K562 (cell line): ENCODE measurements around the gene PLA2R1. TPM values are rescaled to one million over a fixed set of nuclear protein-coding genes. Genes with fewer than 3 reads are reported as not detected.

Experiments used
- ATAC-seq: fragments of 200-7000 bp; cut with Tn5 transposase; 3 replicates; pipeline ENCODE4 v1.9.1; 2020; ENCODE audit warnings: moderate library complexity
- BruUV-seq: library from RNA; stranded (reverse); fragments of 400-500 nt; replicated peaks from 2 replicates; lab custom pipeline; 2021; lab: Mats Ljungman, UMichigan
- CTCF ChIA-PET: fragments of 300-600 bp; formaldehyde crosslinking; extraction: SDS; loops from one replicate; lab custom pipeline; 2021; ENCODE audit warnings: low intra/inter-chr PET ratio; lab: Yijun Ruan, JAX
- POLR2A ChIA-PET: fragments of 300-600, 350-650 bp; sonication (Branson Sonifier 250); formaldehyde crosslinking; extraction: SDS; loops from one replicate; lab custom pipeline; 2021; ENCODE audit warnings: antibody characterized with exemption, inconsistent platforms; lab: Yijun Ruan, JAX
- DNase-seq, 4 experiments: peaks; one replicate each; pipeline versions ENCODE4 v3.0.0 to v3.0.0-alpha.2; 2011 to 2018; ENCODE audit warnings: low spot score in 3 of 4, mixed read lengths in 3 of 4; ENCODE audit errors: extremely low read depth in 1 of 4
- FAIRE-seq: peaks from 2 replicates; lab custom pipeline; 2011; peaks lifted over from hg19 to GRCh38; lab: Jason Lieb, UNC
- H2AFZ ChIP-seq: 2 replicates; pipeline ENCODE4 v1.6.0; 2011; ENCODE audit warnings: low read depth, low read length, control low read depth, inconsistent platforms
- H3K27ac ChIP-seq: fragments of 200-600 bp; 3 replicates; pipeline ENCODE4 v1.8.0; 2011; ENCODE audit warnings: low read depth, mild to moderate bottlenecking, control low read depth, inconsistent platforms, low read length, moderate library complexity, mixed read lengths; ENCODE audit errors: extremely low read depth
- H3K27me3 ChIP-seq, 2 experiments: fragments of 300-600 bp in 1 of 2; 2 replicates in 1 of 2; 3 replicates in 1 of 2; pipeline versions ENCODE4 v1.6.0 to v1.8.0; 2011; ENCODE audit warnings: inconsistent platforms in 2 of 2, low read length in 2 of 2, mild to moderate bottlenecking in 1 of 2, mixed read lengths in 1 of 2, moderate library complexity in 1 of 2; ENCODE audit not compliant: control insufficient read depth in 2 of 2, insufficient read depth in 2 of 2
- H3K36me3 ChIP-seq: fragments of 300-600 bp; 3 replicates; pipeline ENCODE4 v1.8.0; 2011; ENCODE audit warnings: mild to moderate bottlenecking, low read length, inconsistent platforms; ENCODE audit not compliant: control insufficient read depth, insufficient read depth
- H3K4me1 ChIP-seq, 2 experiments: fragments of 200-600 bp in 1 of 2; replicated peaks in 1 of 2; 2 replicates in 1 of 2; 3 replicates in 1 of 2; pipeline versions ENCODE4 v1.5.1 to v1.8.0; 2011; ENCODE audit warnings: inconsistent platforms in 2 of 2, low read length in 2 of 2, mild to moderate bottlenecking in 1 of 2, mixed read lengths in 1 of 2, moderate library complexity in 1 of 2; ENCODE audit not compliant: control insufficient read depth in 2 of 2, insufficient read depth in 2 of 2
- H3K4me2 ChIP-seq: 2 replicates; pipeline ENCODE4 v1.6.1; 2011; ENCODE audit warnings: low read length, control low read depth, inconsistent platforms, mixed read lengths; ENCODE audit not compliant: insufficient read depth
- H3K4me3 ChIP-seq: fragments of 200-600 bp; sonication (generic), shearing (Covaris generic); 2 replicates; pipeline ENCODE4 v1.5.1; 2016; ENCODE audit warnings: control low read depth, inconsistent platforms
- H3K79me2 ChIP-seq: fragments of 200-600 bp; 3 replicates; pipeline ENCODE4 v1.8.0; 2011; ENCODE audit warnings: low read length, inconsistent platforms; ENCODE audit not compliant: control insufficient read depth, insufficient read depth
- H3K9ac ChIP-seq, 2 experiments: 2 replicates each; pipeline versions ENCODE4 v1.6.0 to v1.6.1; 2011; ENCODE audit warnings: low read depth in 2 of 2, low read length in 2 of 2, control low read depth in 1 of 2, inconsistent platforms in 1 of 2, mild to moderate bottlenecking in 1 of 2, mixed read lengths in 1 of 2; ENCODE audit not compliant: insufficient read depth in 1 of 2
- H3K9me1 ChIP-seq: one replicate; pipeline ENCODE4 v1.6.0; 2011; ENCODE audit warnings: inconsistent platforms, mild to moderate bottlenecking, low read length, moderate library complexity; ENCODE audit not compliant: control insufficient read depth, insufficient read depth
- H3K9me3 ChIP-seq: replicated peaks from 2 replicates; pipeline ENCODE4 v1.5.1; 2011; ENCODE audit warnings: low read depth, low read length, inconsistent platforms; ENCODE audit not compliant: control insufficient read depth, insufficient read depth
- H4K20me1 ChIP-seq: replicated peaks from 2 replicates; pipeline ENCODE4 v1.6.1; 2011; ENCODE audit warnings: low read length, inconsistent platforms, mixed read lengths; ENCODE audit not compliant: control insufficient read depth, insufficient read depth
- EGR1 ChIP-seq: fragments of 450-650 bp; conservative IDR thresholded peaks from 2 replicates; pipeline ENCODE4 v1.6.1; 2017; ENCODE audit warnings: mild to moderate bottlenecking
- EWSR1 ChIP-seq: fragments of 450-650 bp; IDR thresholded peaks from 2 replicates; pipeline ENCODE4 v1.6.1; 2018; ENCODE audit warnings: borderline replicate concordance, mild to moderate bottlenecking, low read depth, moderate library complexity; ENCODE audit not compliant: partially characterized antibody
- FOXK2 ChIP-seq, 2 experiments: fragments of 450-650 bp; IDR thresholded peaks in 1 of 2; conservative IDR thresholded peaks in 1 of 2; 2 replicates each; pipeline ENCODE4 v1.6.1; 2016; ENCODE audit warnings: low read depth in 2 of 2, mild to moderate bottlenecking in 1 of 2
- MNT ChIP-seq, 2 experiments: fragments of 450-650 bp; conservative IDR thresholded peaks; 2 replicates each; pipeline ENCODE4 v1.6.1; 2017; ENCODE audit warnings: mild to moderate bottlenecking in 2 of 2, moderate library complexity in 2 of 2
- NR2C1 ChIP-seq, 2 experiments: fragments of 450-650 bp; IDR thresholded peaks; 2 replicates each; pipeline ENCODE4 v1.6.1; 2017; ENCODE audit warnings: mild to moderate bottlenecking in 2 of 2, antibody characterized with exemption in 1 of 2, inconsistent platforms in 1 of 2, missing compliant biosample characterization in 1 of 2, missing genetic modification characterization in 1 of 2
- SPI1 ChIP-seq: IDR thresholded peaks from 2 replicates; pipeline ENCODE4 v1.6.1; 2011; ENCODE audit warnings: low read depth, low read length, control low read depth, borderline replicate concordance
- ZNF75A ChIP-seq: fragments of 450-650 bp; formaldehyde crosslinking; IDR thresholded peaks from 2 replicates; pipeline ENCODE4 v1.4.0; 2020; ENCODE audit warnings: mild to moderate bottlenecking
- WGBS: fragments of 100-300 bp; shearing (Covaris generic); methylation state at CpG from one replicate; pipeline ENCODE4 v1.1.6; 2016; ENCODE audit warnings: low coverage, mixed read lengths; ENCODE audit not compliant: insufficient coverage; ENCODE audit errors: missing lambda C conversion rate; 5-methylcytosine and 5-hydroxymethylcytosine counted together
- in situ Hi-C: fragments of 300-500 bp; cut with MboI; formaldehyde crosslinking; loops from 4 replicates; pipeline ENCODE4 v1.15.0; 2018; ENCODE audit warnings: inconsistent platforms, mixed read lengths
- intact Hi-C: fragments of 100-400 bp; cut with micrococcal nuclease; formaldehyde crosslinking; loops from 2 replicates; pipeline ENCODE4 v1.14.2; 2022
- polyA plus RNA-seq, 8 experiments: library from polyadenylated mRNA; depleted of rRNA in 4 of 8; stranded (reverse) in 5 of 8; unstranded in 3 of 8; fragments of >200 nt; fragmentation: Nextera tagmentation in 2 of 8; fragmentation: Illumina TruSeq in 1 of 8; extraction: Ambion mirVana in 2 of 8; extraction: Trizol in 1 of 8; gene quantifications; 2 replicates each; pipeline versions ENCODE4 v1.2.1 to v1.2.3, GENCODE V29; 2011 to 2014; ENCODE audit warnings: inconsistent platforms in 1 of 8, missing spikeins in 1 of 8
- total RNA-seq, 7 experiments: library from RNA; depleted of rRNA in 6 of 7; stranded (reverse); fragments of >200 nt in 6 of 7; fragmentation: Illumina TruSeq in 2 of 7; extraction: Trizol in 2 of 7; gene quantifications; 2 replicates each; pipeline versions ENCODE4 v1.2.1 to v1.2.3, GENCODE V29; 2011 to 2021; ENCODE audit warnings: low replicate concordance in 1 of 7
- TF ChIP-seq, protein P1 (sequence below): fragments of 200-600 bp; sonication (generic); IDR thresholded peaks from one replicate; pipeline ENCODE4 v1.6.1; 2012; ENCODE audit warnings: mild to moderate bottlenecking, low read depth, low read length, inconsistent platforms

The PLA2R1 gene
- total and polyA plus RNA-seq, 9 of the 15 experiments (the other 6 are each of a cell fraction or from before 2014, with no cell fraction given) = not detected

DNA sequence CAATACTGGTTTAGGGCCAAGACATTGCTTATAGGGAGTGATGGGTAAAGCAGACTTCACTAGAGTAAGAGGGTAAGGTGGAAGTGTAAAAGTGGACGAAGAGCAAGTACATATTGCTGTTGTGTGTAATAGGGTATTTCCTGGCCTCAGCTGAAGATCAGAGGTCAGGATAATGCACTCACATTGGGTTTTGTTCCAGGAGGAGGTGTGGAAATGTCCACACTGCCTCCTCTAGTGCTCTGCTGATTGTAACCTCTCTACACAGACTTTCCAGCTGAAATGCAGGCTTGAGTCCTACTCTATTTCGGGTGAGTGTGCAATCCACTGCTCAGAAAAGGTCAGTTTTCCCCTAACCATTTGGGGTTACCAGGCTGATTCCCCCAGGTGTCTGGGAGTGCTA is 41.7 kb upstream of the PLA2R1 start:
- in situ Hi-C loops (no loop called here), intact Hi-C loops (loop anchor here (10.0 kb wide), 1 partner anchor 1171 kb away; no protein-coding TSS in a partner anchor)
- no TSS peak for BruUV-seq
- H3K4me3 ChIP-seq = no peak overlapping the region
- H3K9ac ChIP-seq = no peak overlapping the region
- TF ChIP-seq SPI1 (no peak), NR2C1 (IDR thresholded peaks at IDR 0.05) (no peak), NR2C1 (tag; IDR thresholded peaks at IDR 0.05) (no peak), EWSR1 (no peak), EGR1 (no peak), MNT (conservative IDR thresholded peaks at IDR 0.05) (no peak), FOXK2 (conservative IDR thresholded peaks at IDR 0.05 in 1 of 2, IDR thresholded peaks at IDR 0.05 in 1 of 2; ENCODE audit: low read depth in 2 of 2) (no peak), ZNF75A (CRISPR knock-in tag) (no peak)
- TF ChIP-seq, protein P1, sequence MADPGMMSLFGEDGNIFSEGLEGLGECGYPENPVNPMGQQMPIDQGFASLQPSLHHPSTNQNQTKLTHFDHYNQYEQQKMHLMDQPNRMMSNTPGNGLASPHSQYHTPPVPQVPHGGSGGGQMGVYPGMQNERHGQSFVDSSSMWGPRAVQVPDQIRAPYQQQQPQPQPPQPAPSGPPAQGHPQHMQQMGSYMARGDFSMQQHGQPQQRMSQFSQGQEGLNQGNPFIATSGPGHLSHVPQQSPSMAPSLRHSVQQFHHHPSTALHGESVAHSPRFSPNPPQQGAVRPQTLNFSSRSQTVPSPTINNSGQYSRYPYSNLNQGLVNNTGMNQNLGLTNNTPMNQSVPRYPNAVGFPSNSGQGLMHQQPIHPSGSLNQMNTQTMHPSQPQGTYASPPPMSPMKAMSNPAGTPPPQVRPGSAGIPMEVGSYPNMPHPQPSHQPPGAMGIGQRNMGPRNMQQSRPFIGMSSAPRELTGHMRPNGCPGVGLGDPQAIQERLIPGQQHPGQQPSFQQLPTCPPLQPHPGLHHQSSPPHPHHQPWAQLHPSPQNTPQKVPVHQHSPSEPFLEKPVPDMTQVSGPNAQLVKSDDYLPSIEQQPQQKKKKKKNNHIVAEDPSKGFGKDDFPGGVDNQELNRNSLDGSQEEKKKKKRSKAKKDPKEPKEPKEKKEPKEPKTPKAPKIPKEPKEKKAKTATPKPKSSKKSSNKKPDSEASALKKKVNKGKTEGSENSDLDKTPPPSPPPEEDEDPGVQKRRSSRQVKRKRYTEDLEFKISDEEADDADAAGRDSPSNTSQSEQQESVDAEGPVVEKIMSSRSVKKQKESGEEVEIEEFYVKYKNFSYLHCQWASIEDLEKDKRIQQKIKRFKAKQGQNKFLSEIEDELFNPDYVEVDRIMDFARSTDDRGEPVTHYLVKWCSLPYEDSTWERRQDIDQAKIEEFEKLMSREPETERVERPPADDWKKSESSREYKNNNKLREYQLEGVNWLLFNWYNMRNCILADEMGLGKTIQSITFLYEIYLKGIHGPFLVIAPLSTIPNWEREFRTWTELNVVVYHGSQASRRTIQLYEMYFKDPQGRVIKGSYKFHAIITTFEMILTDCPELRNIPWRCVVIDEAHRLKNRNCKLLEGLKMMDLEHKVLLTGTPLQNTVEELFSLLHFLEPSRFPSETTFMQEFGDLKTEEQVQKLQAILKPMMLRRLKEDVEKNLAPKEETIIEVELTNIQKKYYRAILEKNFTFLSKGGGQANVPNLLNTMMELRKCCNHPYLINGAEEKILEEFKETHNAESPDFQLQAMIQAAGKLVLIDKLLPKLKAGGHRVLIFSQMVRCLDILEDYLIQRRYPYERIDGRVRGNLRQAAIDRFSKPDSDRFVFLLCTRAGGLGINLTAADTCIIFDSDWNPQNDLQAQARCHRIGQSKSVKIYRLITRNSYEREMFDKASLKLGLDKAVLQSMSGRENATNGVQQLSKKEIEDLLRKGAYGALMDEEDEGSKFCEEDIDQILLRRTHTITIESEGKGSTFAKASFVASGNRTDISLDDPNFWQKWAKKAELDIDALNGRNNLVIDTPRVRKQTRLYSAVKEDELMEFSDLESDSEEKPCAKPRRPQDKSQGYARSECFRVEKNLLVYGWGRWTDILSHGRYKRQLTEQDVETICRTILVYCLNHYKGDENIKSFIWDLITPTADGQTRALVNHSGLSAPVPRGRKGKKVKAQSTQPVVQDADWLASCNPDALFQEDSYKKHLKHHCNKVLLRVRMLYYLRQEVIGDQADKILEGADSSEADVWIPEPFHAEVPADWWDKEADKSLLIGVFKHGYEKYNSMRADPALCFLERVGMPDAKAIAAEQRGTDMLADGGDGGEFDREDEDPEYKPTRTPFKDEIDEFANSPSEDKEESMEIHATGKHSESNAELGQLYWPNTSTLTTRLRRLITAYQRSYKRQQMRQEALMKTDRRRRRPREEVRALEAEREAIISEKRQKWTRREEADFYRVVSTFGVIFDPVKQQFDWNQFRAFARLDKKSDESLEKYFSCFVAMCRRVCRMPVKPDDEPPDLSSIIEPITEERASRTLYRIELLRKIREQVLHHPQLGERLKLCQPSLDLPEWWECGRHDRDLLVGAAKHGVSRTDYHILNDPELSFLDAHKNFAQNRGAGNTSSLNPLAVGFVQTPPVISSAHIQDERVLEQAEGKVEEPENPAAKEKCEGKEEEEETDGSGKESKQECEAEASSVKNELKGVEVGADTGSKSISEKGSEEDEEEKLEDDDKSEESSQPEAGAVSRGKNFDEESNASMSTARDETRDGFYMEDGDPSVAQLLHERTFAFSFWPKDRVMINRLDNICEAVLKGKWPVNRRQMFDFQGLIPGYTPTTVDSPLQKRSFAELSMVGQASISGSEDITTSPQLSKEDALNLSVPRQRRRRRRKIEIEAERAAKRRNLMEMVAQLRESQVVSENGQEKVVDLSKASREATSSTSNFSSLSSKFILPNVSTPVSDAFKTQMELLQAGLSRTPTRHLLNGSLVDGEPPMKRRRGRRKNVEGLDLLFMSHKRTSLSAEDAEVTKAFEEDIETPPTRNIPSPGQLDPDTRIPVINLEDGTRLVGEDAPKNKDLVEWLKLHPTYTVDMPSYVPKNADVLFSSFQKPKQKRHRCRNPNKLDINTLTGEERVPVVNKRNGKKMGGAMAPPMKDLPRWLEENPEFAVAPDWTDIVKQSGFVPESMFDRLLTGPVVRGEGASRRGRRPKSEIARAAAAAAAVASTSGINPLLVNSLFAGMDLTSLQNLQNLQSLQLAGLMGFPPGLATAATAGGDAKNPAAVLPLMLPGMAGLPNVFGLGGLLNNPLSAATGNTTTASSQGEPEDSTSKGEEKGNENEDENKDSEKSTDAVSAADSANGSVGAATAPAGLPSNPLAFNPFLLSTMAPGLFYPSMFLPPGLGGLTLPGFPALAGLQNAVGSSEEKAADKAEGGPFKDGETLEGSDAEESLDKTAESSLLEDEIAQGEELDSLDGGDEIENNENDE = no peak
- H3K27me3 ChIP-seq = no peaks in the 10 kb centered on the region
- no peaks in the 10 kb centered on the region for H3K36me3 ChIP-seq
- no peak overlapping the region for H2AFZ ChIP-seq
- ChIA-PET POLR2A (no interaction called here), CTCF (no interaction called here)
- FAIRE-seq (no peak), ATAC-seq (no peak), DNase-seq (no peak)
- no peak overlapping the region for H3K4me2 ChIP-seq
- 0% methylated on average over 2 of the region's 2 CpGs for WGBS
- H3K9me1 ChIP-seq = no peaks in the 10 kb centered on the region
- H3K4me1 ChIP-seq = no peaks in the 10 kb centered on the region
- no peaks in the 10 kb centered on the region for H4K20me1 ChIP-seq
- H3K79me2 ChIP-seq = no peaks in the 10 kb centered on the region
- no peak overlapping the region for H3K27ac ChIP-seq
- H3K9me3 ChIP-seq = no peaks in the 10 kb centered on the region
